KMS-11 (cell line): ENCODE data around the gene SDK1.

Experiments used
- H2AFZ ChIP-seq: fragments of 200-600 bp; sonication (generic); 2 replicates; pipeline ENCODE4 v1.6.1; 2016; ENCODE audit warnings: antibody characterized with exemption, mixed run types, low read depth
- H3K27ac ChIP-seq: fragments of 200-600 bp; sonication (generic); 2 replicates; pipeline ENCODE4 v1.6.1; 2016; ENCODE audit warnings: mild to moderate bottlenecking, mixed run types
- H3K27me3 ChIP-seq: fragments of 200-600 bp; sonication (generic); 2 replicates; pipeline ENCODE4 v1.6.1; 2017; ENCODE audit warnings: mild to moderate bottlenecking, low read depth, mixed run types, moderate library complexity; ENCODE audit not compliant: insufficient read depth
- H3K36me3 ChIP-seq: fragments of 200-600 bp; sonication (generic); 2 replicates; pipeline ENCODE4 v1.6.1; 2017; ENCODE audit warnings: mild to moderate bottlenecking, mixed run types; ENCODE audit not compliant: insufficient read depth
- H3K4me1 ChIP-seq: fragments of 200-600 bp; sonication (generic); 2 replicates; pipeline ENCODE4 v1.6.1; 2016; ENCODE audit warnings: mild to moderate bottlenecking, low read depth, mixed run types; ENCODE audit not compliant: poor library complexity, severe bottlenecking
- H3K4me2 ChIP-seq: fragments of 200-600 bp; sonication (generic); 2 replicates; pipeline ENCODE4 v1.7.0; 2016; ENCODE audit warnings: mild to moderate bottlenecking, mixed run types
- H3K4me3 ChIP-seq: fragments of 200-600 bp; sonication (generic); IDR thresholded peaks from 2 replicates; pipeline ENCODE4 v1.6.1; 2017; ENCODE audit warnings: low read depth, low read length, mixed read lengths; ENCODE audit not compliant: insufficient read depth
- H3K79me2 ChIP-seq: fragments of 200-600 bp; sonication (generic); 2 replicates; pipeline ENCODE4 v1.6.1; 2016; ENCODE audit warnings: low read depth, mixed run types; ENCODE audit not compliant: insufficient read depth
- H3K9ac ChIP-seq: fragments of 200-600 bp; sonication (generic); 2 replicates; pipeline ENCODE4 v1.6.1; 2016; ENCODE audit warnings: mild to moderate bottlenecking, mixed run types
- H4K20me1 ChIP-seq: fragments of 200-600 bp; sonication (generic); 2 replicates; pipeline ENCODE4 v1.6.1; 2016; ENCODE audit warnings: mild to moderate bottlenecking, mixed run types; ENCODE audit not compliant: insufficient read depth
- CTCF ChIP-seq: fragments of 200-600 bp; sonication (generic); conservative IDR thresholded peaks from 2 replicates; pipeline ENCODE4 v1.6.1; 2017; ENCODE audit warnings: low read depth, mild to moderate bottlenecking, antibody characterized with exemption, low read length, moderate library complexity, mixed read lengths

SDK1 gene

GRCh38 chr7:4205828-4206227 is 904.8 kb downstream of the SDK1 start:
- H2AFZ ChIP-seq, result no peak overlapping the region

DNA sequence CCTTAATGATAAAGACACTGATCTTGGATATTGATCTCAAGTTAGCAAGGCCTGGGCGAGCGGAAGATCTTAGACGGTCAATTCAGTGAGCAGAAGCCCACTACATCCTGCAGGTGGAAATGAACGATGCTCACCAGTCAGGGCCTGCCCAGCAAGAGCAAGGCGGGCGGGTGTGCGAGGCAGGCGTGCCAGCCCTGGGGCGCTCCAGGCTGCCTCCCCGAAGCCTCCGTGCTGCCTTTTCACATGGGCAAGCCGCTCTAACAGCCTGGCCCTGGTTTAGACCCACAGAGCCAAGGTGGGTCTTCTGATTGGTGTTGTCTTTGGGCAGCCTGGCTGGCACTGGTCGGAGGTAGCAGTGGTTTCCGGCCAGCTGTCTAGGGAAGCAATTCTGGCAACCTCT is 906.0 kb downstream of the SDK1 start:
- no peak overlapping the region for H2AFZ ChIP-seq
- no peak overlapping the region for H3K4me2 ChIP-seq
- H3K79me2 ChIP-seq, result no peaks in the 10 kb centered on the region
- H3K9ac ChIP-seq, result no peak overlapping the region
- no peak for TF ChIP-seq CTCF
- H3K4me1 ChIP-seq, result no peaks in the 10 kb centered on the region
- H3K36me3 ChIP-seq, result no peaks in the 10 kb centered on the region
- H3K4me3 ChIP-seq, result no peak overlapping the region
- H3K27me3 ChIP-seq, result peaks cover 5% of the 10 kb centered on the region; the same call in 1 of the 2 replicates
- no peak overlapping the region for H3K27ac ChIP-seq
- no peaks in the 10 kb centered on the region for H4K20me1 ChIP-seq

More at GRCh38 chr7:4205828-4206227, 904.8 kb downstream of the SDK1 start:
- H3K4me1 ChIP-seq, result no peaks in the 10 kb centered on the region
- no peaks in the 10 kb centered on the region for H3K36me3 ChIP-seq
- H3K4me3 ChIP-seq, result no peak overlapping the region
- H4K20me1 ChIP-seq, result no peaks in the 10 kb centered on the region
- no peak overlapping the region for H3K9ac ChIP-seq
- no peaks in the 10 kb centered on the region for H3K79me2 ChIP-seq
- H3K27me3 ChIP-seq, result peaks cover 5% of the 10 kb centered on the region; the same call in 1 of the 2 replicates
- TF ChIP-seq CTCF, result no peak
- H3K27ac ChIP-seq, result no peak overlapping the region
- H3K4me2 ChIP-seq, result no peak overlapping the region

- H4K20me1 ChIP-seq, result no peaks in the 10 kb centered on the region
- H2AFZ ChIP-seq, result no peak overlapping the region
- H3K4me2 ChIP-seq, result no peak overlapping the region
- no peaks in the 10 kb centered on the region for H3K4me1 ChIP-seq
- no peak overlapping the region for H3K9ac ChIP-seq
- no peaks in the 10 kb centered on the region for H3K36me3 ChIP-seq
- no peak for TF ChIP-seq CTCF
- H3K79me2 ChIP-seq, result no peaks in the 10 kb centered on the region
- no peak overlapping the region for H3K27ac ChIP-seq
- H3K27me3 ChIP-seq, result peaks cover 12% of the 10 kb centered on the region; the same call in 1 of the 2 replicates
- H3K4me3 ChIP-seq, result no peak overlapping the region
These were observed 907.0 kb downstream of the SDK1 start for GRCh38 chr7:4208086-4208485.

- no peak overlapping the region for H3K4me2 ChIP-seq
- peaks cover 16% of the 10 kb centered on the region; the same call in 1 of the 2 replicates for H3K27me3 ChIP-seq
- no peak overlapping the region for H2AFZ ChIP-seq
- no peak overlapping the region for H3K9ac ChIP-seq
- no peaks in the 10 kb centered on the region for H3K4me1 ChIP-seq
- no peaks in the 10 kb centered on the region for H3K36me3 ChIP-seq
- no peak overlapping the region for H3K4me3 ChIP-seq
- no peaks in the 10 kb centered on the region for H3K79me2 ChIP-seq
- no peaks in the 10 kb centered on the region for H4K20me1 ChIP-seq
- no peak for TF ChIP-seq CTCF
- no peak overlapping the region for H3K27ac ChIP-seq
These were observed 907.5 kb downstream of the SDK1 start for GRCh38 chr7:4208586-4208985.
